Astrocyte of the cerebellum (primary cell): ENCODE measurements around the gene GNAQ.

ENCODE experiments used
- DNase-seq: peaks from one replicate; pipeline ENCODE4 v3.0.0-alpha.2; 2011; ENCODE audit warnings: low read depth
- H3K4me3 ChIP-seq: 2 replicates; pipeline ENCODE4 v1.5.1; 2011; ENCODE audit warnings: mild to moderate bottlenecking, low read depth, low read length, moderate library complexity
- in situ Hi-C: cut with HindIII; loops from 2 replicates; pipeline ENCODE4 v1.10.0; 2017; ENCODE audit warnings: low sequenced_read_pairs
- TF ChIP-seq, protein P1 (sequence below): IDR thresholded peaks from 2 replicates; pipeline ENCODE4 v1.5.1; 2012; ENCODE audit warnings: low read length, low read depth, moderate library complexity, mild to moderate bottlenecking; ENCODE audit errors: missing control alignments

The GNAQ gene

GRCh38 chr9:77848897-77849296 lies 182.7 kb downstream of the GNAQ start:
- in situ Hi-C loops, result no loop called here
- peak; percentile 66 for DNase-seq
- no peak overlapping the region for H3K4me3 ChIP-seq
- TF ChIP-seq, protein P1, sequence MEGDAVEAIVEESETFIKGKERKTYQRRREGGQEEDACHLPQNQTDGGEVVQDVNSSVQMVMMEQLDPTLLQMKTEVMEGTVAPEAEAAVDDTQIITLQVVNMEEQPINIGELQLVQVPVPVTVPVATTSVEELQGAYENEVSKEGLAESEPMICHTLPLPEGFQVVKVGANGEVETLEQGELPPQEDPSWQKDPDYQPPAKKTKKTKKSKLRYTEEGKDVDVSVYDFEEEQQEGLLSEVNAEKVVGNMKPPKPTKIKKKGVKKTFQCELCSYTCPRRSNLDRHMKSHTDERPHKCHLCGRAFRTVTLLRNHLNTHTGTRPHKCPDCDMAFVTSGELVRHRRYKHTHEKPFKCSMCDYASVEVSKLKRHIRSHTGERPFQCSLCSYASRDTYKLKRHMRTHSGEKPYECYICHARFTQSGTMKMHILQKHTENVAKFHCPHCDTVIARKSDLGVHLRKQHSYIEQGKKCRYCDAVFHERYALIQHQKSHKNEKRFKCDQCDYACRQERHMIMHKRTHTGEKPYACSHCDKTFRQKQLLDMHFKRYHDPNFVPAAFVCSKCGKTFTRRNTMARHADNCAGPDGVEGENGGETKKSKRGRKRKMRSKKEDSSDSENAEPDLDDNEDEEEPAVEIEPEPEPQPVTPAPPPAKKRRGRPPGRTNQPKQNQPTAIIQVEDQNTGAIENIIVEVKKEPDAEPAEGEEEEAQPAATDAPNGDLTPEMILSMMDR, result no peak

- TF ChIP-seq, protein P1, result no peak
- peak; percentile 47 for DNase-seq
- H3K4me3 ChIP-seq, result no peak overlapping the region
- in situ Hi-C loops, result no loop called here
Observed at GRCh38 chr9:77848404-77848803, 183.2 kb downstream of the GNAQ start.

- in situ Hi-C loops, result no loop called here
- H3K4me3 ChIP-seq, result no peak overlapping the region
- TF ChIP-seq, protein P1, result no peak
- DNase-seq, result no peak
Observed at GRCh38 chr9:77847626-77848025, 184.0 kb downstream of the GNAQ start.

GRCh38 chr9:77847059-77847499 lies 184.5 kb downstream of the GNAQ start:
- no peak for DNase-seq
- H3K4me3 ChIP-seq, result no peak overlapping the region
- in situ Hi-C loops, result no loop called here
- TF ChIP-seq, protein P1, result no peak

- in situ Hi-C loops, result no loop called here
- DNase-seq, result no peak
- TF ChIP-seq, protein P1, result no peak
- H3K4me3 ChIP-seq, result no peak overlapping the region
Observed at GRCh38 chr9:77844415-77844814, 187.2 kb downstream of the GNAQ start.

DNA sequence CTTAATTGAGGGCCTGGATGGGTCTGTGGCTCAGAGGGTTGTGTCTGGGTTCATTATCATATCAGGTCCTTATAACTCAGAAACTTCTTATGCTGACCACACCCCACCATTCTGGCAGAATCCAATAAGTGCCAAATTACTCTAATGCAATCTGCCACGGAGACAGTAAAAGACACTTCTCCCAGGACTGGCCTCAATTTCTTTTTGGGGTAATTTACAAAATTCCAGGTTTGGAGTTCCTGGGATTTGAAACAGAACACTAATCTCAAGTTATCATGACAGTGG lies 187.8 kb downstream of the GNAQ start:
- TF ChIP-seq, protein P1, result no peak
- in situ Hi-C loops, result no loop called here
- DNase-seq, result no peak
- H3K4me3 ChIP-seq, result no peak overlapping the region
